ENCODE measurements around the gene FHOD1. TPM values are rescaled to one million over a fixed set of nuclear protein-coding genes. Genes with fewer than 3 reads are reported as not detected.

Gene FHOD1
- total RNA-seq, 1 experiment from 2014 or later, result 37.4 TPM

GRCh38 chr16:67206838-67207248, 40.4 kb downstream of the FHOD1 start:
- H3K36me3 ChIP-seq (replicated peaks; ENCODE audit: control insufficient read depth, insufficient read depth, low read length), result no peaks in the 10 kb centered on the region; the same call in 1 of the 2 replicates
- no peaks in the 10 kb centered on the region; the same call in 1 of the 2 replicates for H3K27me3 ChIP-seq (ENCODE audit: control insufficient read depth, insufficient read depth, low read length)
- H3K4me3 ChIP-seq (ENCODE audit: insufficient read depth, low read depth, low read length), result no peak overlapping the region
- no peak for DNase-seq

GRCh38 chr16:67206129-67206837, 41.0 kb downstream of the FHOD1 start:
- no peak for DNase-seq
- Histone ChIP-seq H3K4me3 (ENCODE audit: insufficient read depth, low read depth, low read length) (no peak overlapping the region), H3K36me3 (replicated peaks; ENCODE audit: control insufficient read depth, insufficient read depth, low read length) (no peaks in the 10 kb centered on the region; the same call in 1 of the 2 replicates), H3K27me3 (ENCODE audit: control insufficient read depth, insufficient read depth, low read length) (no peaks in the 10 kb centered on the region)

- Histone ChIP-seq H3K27me3 (ENCODE audit: control insufficient read depth, insufficient read depth, low read length) (no peaks in the 10 kb centered on the region), H3K36me3 (replicated peaks; ENCODE audit: control insufficient read depth, insufficient read depth, low read length) (no peaks in the 10 kb centered on the region; the same call in 1 of the 2 replicates), H3K4me3 (ENCODE audit: insufficient read depth, low read depth, low read length) (no peak overlapping the region)
- DNase-seq, result no peak
Observed at GRCh38 chr16:67204076-67204475, 43.2 kb downstream of the FHOD1 start.

- Histone ChIP-seq H3K36me3 (replicated peaks; ENCODE audit: control insufficient read depth, insufficient read depth, low read length) (no peaks in the 10 kb centered on the region; the same call in 1 of the 2 replicates), H3K27me3 (ENCODE audit: control insufficient read depth, insufficient read depth, low read length) (no peaks in the 10 kb centered on the region), H3K4me3 (ENCODE audit: insufficient read depth, low read depth, low read length) (no peak overlapping the region)
- DNase-seq, result peak; percentile 60
Observed at GRCh38 chr16:67202956-67203493, 44.3 kb downstream of the FHOD1 start.

GRCh38 chr16:67202426-67202825, 44.9 kb downstream of the FHOD1 start:
- peak; percentile 45 for DNase-seq
- H3K36me3 ChIP-seq (replicated peaks; ENCODE audit: control insufficient read depth, insufficient read depth, low read length), result peaks cover 2% of the 10 kb centered on the region
- no peak overlapping the region for H3K4me3 ChIP-seq (ENCODE audit: insufficient read depth, low read depth, low read length)
- H3K27me3 ChIP-seq (ENCODE audit: control insufficient read depth, insufficient read depth, low read length), result no peaks in the 10 kb centered on the region

GRCh38 chr16:67201411-67202345, 45.6 kb downstream of the FHOD1 start:
- no peaks in the 10 kb centered on the region for H3K27me3 ChIP-seq (ENCODE audit: control insufficient read depth, insufficient read depth, low read length)
- H3K4me3 ChIP-seq (ENCODE audit: insufficient read depth, low read depth, low read length), result no peak overlapping the region
- H3K36me3 ChIP-seq (replicated peaks; ENCODE audit: control insufficient read depth, insufficient read depth, low read length), result peaks cover 9% of the 10 kb centered on the region
- DNase-seq, result peak; percentile 50

GRCh38 chr16:67200491-67200890, 46.8 kb downstream of the FHOD1 start:
- peak; percentile 54 for DNase-seq
- Histone ChIP-seq H3K36me3 (replicated peaks; ENCODE audit: control insufficient read depth, insufficient read depth, low read length) (peaks cover 19% of the 10 kb centered on the region), H3K27me3 (ENCODE audit: control insufficient read depth, insufficient read depth, low read length) (no peaks in the 10 kb centered on the region), H3K4me3 (ENCODE audit: insufficient read depth, low read depth, low read length) (no peak overlapping the region)

GRCh38 chr16:67199808-67200198, 47.5 kb downstream of the FHOD1 start:
- Histone ChIP-seq H3K4me3 (ENCODE audit: insufficient read depth, low read depth, low read length) (peak overlapping the region; percentile 80), H3K27me3 (ENCODE audit: control insufficient read depth, insufficient read depth, low read length) (no peaks in the 10 kb centered on the region), H3K36me3 (replicated peaks; ENCODE audit: control insufficient read depth, insufficient read depth, low read length) (peaks cover 24% of the 10 kb centered on the region)
- peak; percentile 97 for DNase-seq

- peak; percentile 98 for DNase-seq
- peak within 1 kb of the TSS; percentile 80 for H3K4me3 ChIP-seq (ENCODE audit: insufficient read depth, low read depth, low read length)
- peaks cover 29% of the 10 kb centered on the region for H3K36me3 ChIP-seq (replicated peaks; ENCODE audit: control insufficient read depth, insufficient read depth, low read length)
- no peaks in the 10 kb centered on the region for H3K27me3 ChIP-seq (ENCODE audit: control insufficient read depth, insufficient read depth, low read length)
Observed at GRCh38 chr16:67199011-67199807, 48.1 kb downstream of the FHOD1 start, which contains the start of gene ELMO3. TSS of gene ELMO3 (plus strand) at chr16:67199131. CDS start at chr16:67199327, 196 bp downstream.

- Histone ChIP-seq H3K4me3 (ENCODE audit: insufficient read depth, low read depth, low read length) (no peak overlapping the region), H3K36me3 (replicated peaks; ENCODE audit: control insufficient read depth, insufficient read depth, low read length) (peaks cover 36% of the 10 kb centered on the region), H3K27me3 (ENCODE audit: control insufficient read depth, insufficient read depth, low read length) (no peaks in the 10 kb centered on the region)
- peak; percentile 91 for DNase-seq
Observed at GRCh38 chr16:67198238-67198734, 49.0 kb downstream of the FHOD1 start.

- peaks cover 38% of the 10 kb centered on the region for H3K36me3 ChIP-seq (replicated peaks; ENCODE audit: control insufficient read depth, insufficient read depth, low read length)
- no peak for DNase-seq
- no peaks in the 10 kb centered on the region for H3K27me3 ChIP-seq (ENCODE audit: control insufficient read depth, insufficient read depth, low read length)
- H3K4me3 ChIP-seq (ENCODE audit: insufficient read depth, low read depth, low read length), result no peak overlapping the region
Observed at GRCh38 chr16:67197704-67198103, 49.6 kb downstream of the FHOD1 start.

- Histone ChIP-seq H3K36me3 (replicated peaks; ENCODE audit: control insufficient read depth, insufficient read depth, low read length) (peaks cover 38% of the 10 kb centered on the region), H3K4me3 (ENCODE audit: insufficient read depth, low read depth, low read length) (no peak overlapping the region), H3K27me3 (ENCODE audit: control insufficient read depth, insufficient read depth, low read length) (no peaks in the 10 kb centered on the region)
- DNase-seq, result no peak
Observed at GRCh38 chr16:67196881-67197280, 50.4 kb downstream of the FHOD1 start.

GRCh38 chr16:67195676-67196075, 51.6 kb downstream of the FHOD1 start:
- H3K36me3 ChIP-seq (replicated peaks; ENCODE audit: control insufficient read depth, insufficient read depth, low read length), result peaks cover 38% of the 10 kb centered on the region
- no peak overlapping the region for H3K4me3 ChIP-seq (ENCODE audit: insufficient read depth, low read depth, low read length)
- DNase-seq, result no peak
- no peaks in the 10 kb centered on the region for H3K27me3 ChIP-seq (ENCODE audit: control insufficient read depth, insufficient read depth, low read length)

- Histone ChIP-seq H3K4me3 (ENCODE audit: insufficient read depth, low read depth, low read length) (no peak overlapping the region), H3K27me3 (ENCODE audit: control insufficient read depth, insufficient read depth, low read length) (no peaks in the 10 kb centered on the region), H3K36me3 (replicated peaks; ENCODE audit: control insufficient read depth, insufficient read depth, low read length) (peaks cover 38% of the 10 kb centered on the region)
- no peak for DNase-seq
Observed at GRCh38 chr16:67194260-67194659, 53.0 kb downstream of the FHOD1 start.
